Activated CD8-positive, alpha-beta memory T cell treated with anti-CD3 and anti-CD28 coated beads, Interleukin-2, amount 10 ng/mL, durations not matched to agents 7 days and 5 days (primary cell): ENCODE measurements around the gene CD28. TPM values are rescaled to one million over a fixed set of nuclear protein-coding genes. Genes with fewer than 3 reads are reported as not detected.
A peak's percentile ranks its signal among the peaks of the same experiment; 100 is the strongest.
"Not testable (repeated sequence)": the region's sequence is repeated elsewhere in the genome, so short reads cannot be mapped to it uniquely, and the experiment has no call there.

Experiments
- ATAC-seq: fragments of 150-1000 bp; cut with Tn5 transposase; one replicate; pipeline ENCODE4 v1.10.0; 2021; ENCODE audit warnings: moderate library complexity
- CTCF ChIA-PET: fragments of 350-600 bp; sonication (Branson Sonifier 250); formaldehyde crosslinking; loops from one replicate; lab custom pipeline; 2021; ENCODE audit warnings: antibody characterized with exemption; lab: Charles Lee
- DNase-seq: peaks from one replicate; pipeline ENCODE4 v3.0.0-alpha.2; 2020
- H3K27ac Mint-ChIP-seq: one replicate; pipeline ENCODE4 v1.8.0; 2021; ENCODE audit warnings: mild to moderate bottlenecking, mixed read lengths
- H3K27me3 Mint-ChIP-seq: one replicate; pipeline ENCODE4 v1.8.0; 2021; ENCODE audit warnings: mixed read lengths
- H3K36me3 Mint-ChIP-seq: one replicate; pipeline ENCODE4 v1.8.0; 2021; ENCODE audit warnings: mild to moderate bottlenecking, mixed read lengths
- H3K4me1 Mint-ChIP-seq: one replicate; pipeline ENCODE4 v1.8.0; 2021; ENCODE audit warnings: mixed read lengths
- H3K4me3 Mint-ChIP-seq: one replicate; pipeline ENCODE4 v1.8.0; 2021; ENCODE audit warnings: mild to moderate bottlenecking, moderate library complexity, mixed read lengths
- H3K9me3 Mint-ChIP-seq: one replicate; pipeline ENCODE4 v1.8.0; 2022; ENCODE audit warnings: low read depth, mixed read lengths
- total RNA-seq, 2 experiments: library from RNA; stranded (reverse); gene quantifications; one replicate each; pipeline ENCODE4 v1.2.3, GENCODE V29; 2021

The CD28 gene
- total RNA-seq, 2 experiments from 2014 or later: 30.5 to 35.7 TPM

- Mint-ChIP-seq H3K4me1 (peaks cover 7% of the 10 kb centered on the region), H3K4me3 (no peak overlapping the region), H3K36me3 (peaks cover 19% of the 10 kb centered on the region), H3K27ac (no peak overlapping the region), H3K27me3 (no peaks in the 10 kb centered on the region), H3K9me3 (peaks cover 10% of the 10 kb centered on the region)
- ATAC-seq (no peak), DNase-seq (no peak)
- CTCF ChIA-PET: interaction anchor here (1.3 kb wide), 1 partner anchor 24 kb away, joined by 3 read pairs; no protein-coding TSS in a partner anchor
Observed at GRCh38 chr2:203774760-203775159, 68.3 kb downstream of the CD28 start.

GRCh38 chr2:203775684-203776083 is 69.2 kb downstream of the CD28 start:
- peaks cover 12% of the 10 kb centered on the region for H3K9me3 Mint-ChIP-seq
- ATAC-seq: no peak
- H3K4me1 Mint-ChIP-seq: peaks cover 12% of the 10 kb centered on the region
- CTCF ChIA-PET: interaction anchor here (1.3 kb wide), 1 partner anchor 23 kb away, joined by 3 read pairs; no protein-coding TSS in a partner anchor
- H3K27ac Mint-ChIP-seq: no peak overlapping the region
- peaks cover 19% of the 10 kb centered on the region for H3K36me3 Mint-ChIP-seq
- H3K27me3 Mint-ChIP-seq: no peaks in the 10 kb centered on the region
- H3K4me3 Mint-ChIP-seq: no peak overlapping the region
- DNase-seq: no peak

GRCh38 chr2:203777030-203777429 is 70.6 kb downstream of the CD28 start:
- ATAC-seq (no peak), DNase-seq (no peak)
- Mint-ChIP-seq H3K36me3 (peaks cover 16% of the 10 kb centered on the region), H3K27me3 (no peaks in the 10 kb centered on the region), H3K4me3 (no peak overlapping the region), H3K9me3 (peaks cover 10% of the 10 kb centered on the region), H3K4me1 (peaks cover 19% of the 10 kb centered on the region), H3K27ac (no peak overlapping the region)
- CTCF ChIA-PET: no interaction called here

- Mint-ChIP-seq H3K4me1 (peaks cover 28% of the 10 kb centered on the region), H3K27ac (peak overlapping the region; percentile 21), H3K36me3 (peaks cover 11% of the 10 kb centered on the region)
- not testable (repeated sequence) for H3K27me3 Mint-ChIP-seq, H3K9me3 Mint-ChIP-seq, ATAC-seq, H3K4me3 Mint-ChIP-seq, DNase-seq
- CTCF ChIA-PET: interaction anchor here (0.7 to 1.0 kb wide), 2 partner anchors 34 to 83 kb away, joined by 4 read pairs; no protein-coding TSS in a partner anchor
Observed at GRCh38 chr2:203779477-203780073, 73.1 kb downstream of the CD28 start.

GRCh38 chr2:203780231-203780630 is 73.8 kb downstream of the CD28 start:
- CTCF ChIA-PET: interaction anchor here (0.9 to 1.0 kb wide), 2 partner anchors 33 to 41 kb away, joined by 3 to 4 read pairs; no protein-coding TSS in a partner anchor
- Mint-ChIP-seq H3K27ac (no peak overlapping the region), H3K9me3 (peaks cover 5% of the 10 kb centered on the region), H3K36me3 (peaks cover 11% of the 10 kb centered on the region), H3K4me3 (no peak overlapping the region), H3K4me1 (peaks cover 31% of the 10 kb centered on the region), H3K27me3 (no peaks in the 10 kb centered on the region)
- ATAC-seq (no peak), DNase-seq (no peak)

GRCh38 chr2:203781151-203781550 is 74.7 kb downstream of the CD28 start:
- no peaks in the 10 kb centered on the region for H3K27me3 Mint-ChIP-seq
- ATAC-seq (no peak), DNase-seq (no peak)
- H3K27ac Mint-ChIP-seq: no peak overlapping the region
- peaks cover 5% of the 10 kb centered on the region for H3K9me3 Mint-ChIP-seq
- peaks cover 31% of the 10 kb centered on the region for H3K4me1 Mint-ChIP-seq
- no peak overlapping the region for H3K4me3 Mint-ChIP-seq
- peaks cover 11% of the 10 kb centered on the region for H3K36me3 Mint-ChIP-seq
- CTCF ChIA-PET: interaction anchor here (0.9 to 3.0 kb wide), 3 partner anchors 22 to 130 kb away, joined by 3 to 9 read pairs (median 3); no protein-coding TSS in a partner anchor

- peaks cover 31% of the 10 kb centered on the region for H3K4me1 Mint-ChIP-seq
- no peaks in the 10 kb centered on the region for H3K27me3 Mint-ChIP-seq
- peaks cover 5% of the 10 kb centered on the region for H3K9me3 Mint-ChIP-seq
- ATAC-seq: peak; percentile 92
- H3K27ac Mint-ChIP-seq: peak overlapping the region; percentile 35
- CTCF ChIA-PET: interaction anchor here (1.0 to 3.6 kb wide), 4 partner anchors 10 to 32 kb away, joined by 3 to 17 read pairs (median 7); no protein-coding TSS in a partner anchor
- peak; percentile 81 for DNase-seq
- no peak overlapping the region for H3K4me3 Mint-ChIP-seq
- peaks cover 9% of the 10 kb centered on the region for H3K36me3 Mint-ChIP-seq
Observed at GRCh38 chr2:203782262-203782976, 76.0 kb downstream of the CD28 start.

- CTCF ChIA-PET: interaction anchor here (0.7 to 3.6 kb wide), 6 partner anchors 10 to 126 kb away, joined by 3 to 17 read pairs (median 3); no protein-coding TSS in a partner anchor
- Mint-ChIP-seq H3K4me1 (peaks cover 31% of the 10 kb centered on the region), H3K27me3 (no peaks in the 10 kb centered on the region), H3K27ac (no peak overlapping the region), H3K9me3 (peaks cover 5% of the 10 kb centered on the region), H3K4me3 (no peak overlapping the region), H3K36me3 (peaks cover 9% of the 10 kb centered on the region)
- ATAC-seq (no peak), DNase-seq (no peak)
Observed at GRCh38 chr2:203783496-203784203, 77.2 kb downstream of the CD28 start.

- not testable (repeated sequence) for H3K27ac Mint-ChIP-seq, H3K4me3 Mint-ChIP-seq, ATAC-seq, H3K9me3 Mint-ChIP-seq, H3K27me3 Mint-ChIP-seq, DNase-seq, H3K36me3 Mint-ChIP-seq
- CTCF ChIA-PET: interaction anchor here (0.7 to 3.6 kb wide), 3 partner anchors 29 to 125 kb away, joined by 3 to 17 read pairs (median 3); no protein-coding TSS in a partner anchor
- H3K4me1 Mint-ChIP-seq: peaks cover 23% of the 10 kb centered on the region
Observed at GRCh38 chr2:203784710-203785270, 78.4 kb downstream of the CD28 start.

GRCh38 chr2:203785391-203786110 is 79.1 kb downstream of the CD28 start:
- H3K27ac Mint-ChIP-seq, H3K9me3 Mint-ChIP-seq, H3K27me3 Mint-ChIP-seq, H3K36me3 Mint-ChIP-seq, H3K4me3 Mint-ChIP-seq, ATAC-seq, DNase-seq: not testable (repeated sequence)
- CTCF ChIA-PET: interaction anchor here (1.5 to 3.6 kb wide), 2 partner anchors 29 to 41 kb away, joined by 3 to 17 read pairs; no protein-coding TSS in a partner anchor
- H3K4me1 Mint-ChIP-seq: peaks cover 18% of the 10 kb centered on the region

- Mint-ChIP-seq H3K4me3 (no peak overlapping the region), H3K27me3 (peaks cover 3% of the 10 kb centered on the region), H3K9me3 (no peaks in the 10 kb centered on the region), H3K36me3 (no peaks in the 10 kb centered on the region), H3K27ac (no peak overlapping the region), H3K4me1 (peaks cover 14% of the 10 kb centered on the region)
- ATAC-seq: no peak
- DNase-seq: no peak
- CTCF ChIA-PET: no interaction called here
Observed at GRCh38 chr2:203786549-203787351, 80.3 kb downstream of the CD28 start.

GRCh38 chr2:203787979-203788378 is 81.5 kb downstream of the CD28 start:
- Mint-ChIP-seq H3K4me1 (peaks cover 3% of the 10 kb centered on the region), H3K9me3 (no peaks in the 10 kb centered on the region), H3K27me3 (peaks cover 3% of the 10 kb centered on the region), H3K36me3 (no peaks in the 10 kb centered on the region), H3K4me3 (no peak overlapping the region), H3K27ac (no peak overlapping the region)
- ATAC-seq (no peak), DNase-seq (no peak)
- CTCF ChIA-PET: no interaction called here
